ENCODE data around the gene DTX2.
"Not testable (repeated sequence)": the region's sequence is repeated elsewhere in the genome, so short reads cannot be mapped to it uniquely, and the experiment has no call there.

DNA sequence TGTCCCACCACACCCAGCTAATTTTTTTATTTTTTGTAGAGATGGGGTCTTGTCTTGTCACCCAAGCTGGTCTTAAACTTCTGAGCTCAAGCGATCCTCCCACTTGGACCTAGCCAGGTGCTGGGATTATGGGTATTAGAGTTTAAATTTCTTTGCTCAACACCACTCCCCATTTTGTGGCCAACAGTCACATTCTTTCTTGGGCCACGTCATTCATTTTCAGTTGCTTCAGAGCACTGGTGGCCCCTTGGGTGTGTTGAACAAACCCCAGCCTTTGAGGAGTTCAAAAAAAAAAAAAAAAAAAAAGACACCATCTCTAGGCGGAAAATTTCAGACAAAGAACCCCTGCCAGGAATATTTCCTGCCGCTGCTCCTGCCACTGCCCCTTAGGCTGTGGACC, 4.5 kb upstream of the DTX2 start:
- TF ChIP-seq CTCF, POLR2AphosphoS5 (IDR thresholded peaks at IDR 0.05): not testable (repeated sequence)

All from stomach (tissue), 4 donors.